GM21576 (cell line): Measurements from ENCODE around the gene CCL2.

ENCODE experiments used
- ATAC-seq: cut with Tn5 transposase; IDR thresholded peaks from one replicate; pipeline ENCODE4 v1.9.1; 2021; ENCODE audit warnings: mild to moderate bottlenecking, moderate library complexity; ENCODE audit not compliant: unreplicated experiment

Gene CCL2

DNA sequence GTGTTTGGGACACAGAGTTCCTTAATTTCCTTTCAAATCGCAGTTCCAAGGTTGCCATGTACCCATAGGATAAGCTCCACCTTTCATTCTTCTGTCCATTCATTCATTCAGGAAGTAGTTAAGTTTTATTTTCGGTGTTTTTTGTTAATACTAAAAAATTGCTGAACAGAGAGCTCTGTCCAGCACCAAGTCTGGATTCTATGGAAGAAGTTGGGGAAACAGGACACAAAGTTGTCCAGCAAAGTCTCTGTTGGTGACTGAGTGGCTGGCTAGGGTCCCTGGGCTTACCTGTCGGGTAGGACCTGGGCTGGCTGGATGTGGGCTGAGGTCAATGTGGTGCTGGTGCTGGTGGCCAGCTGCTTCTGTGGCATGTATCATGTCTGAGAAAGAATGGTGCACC is 17.6 kb upstream of the CCL2 start:
- no peak for ATAC-seq

DNA sequence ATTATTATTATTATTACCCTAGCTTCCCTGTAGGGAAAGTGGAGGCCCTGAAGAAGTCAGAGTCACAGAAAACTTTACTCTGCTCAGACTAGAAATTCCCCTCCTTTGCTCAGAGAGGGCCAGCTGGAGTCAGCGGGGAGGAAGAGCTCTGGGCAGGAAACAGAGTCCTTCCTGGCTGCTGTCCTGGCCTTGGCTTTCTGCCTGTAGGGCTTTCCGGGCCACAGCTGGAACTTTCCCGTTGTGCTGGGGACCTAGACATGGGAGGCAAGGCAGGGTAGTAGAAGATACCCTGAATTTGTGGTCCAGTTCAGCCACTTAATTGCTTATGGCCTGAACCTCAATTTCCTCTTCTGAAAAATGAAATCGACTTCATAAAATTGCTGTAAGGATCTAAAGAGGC is 14.0 kb upstream of the CCL2 start:
- no peak for ATAC-seq

DNA sequence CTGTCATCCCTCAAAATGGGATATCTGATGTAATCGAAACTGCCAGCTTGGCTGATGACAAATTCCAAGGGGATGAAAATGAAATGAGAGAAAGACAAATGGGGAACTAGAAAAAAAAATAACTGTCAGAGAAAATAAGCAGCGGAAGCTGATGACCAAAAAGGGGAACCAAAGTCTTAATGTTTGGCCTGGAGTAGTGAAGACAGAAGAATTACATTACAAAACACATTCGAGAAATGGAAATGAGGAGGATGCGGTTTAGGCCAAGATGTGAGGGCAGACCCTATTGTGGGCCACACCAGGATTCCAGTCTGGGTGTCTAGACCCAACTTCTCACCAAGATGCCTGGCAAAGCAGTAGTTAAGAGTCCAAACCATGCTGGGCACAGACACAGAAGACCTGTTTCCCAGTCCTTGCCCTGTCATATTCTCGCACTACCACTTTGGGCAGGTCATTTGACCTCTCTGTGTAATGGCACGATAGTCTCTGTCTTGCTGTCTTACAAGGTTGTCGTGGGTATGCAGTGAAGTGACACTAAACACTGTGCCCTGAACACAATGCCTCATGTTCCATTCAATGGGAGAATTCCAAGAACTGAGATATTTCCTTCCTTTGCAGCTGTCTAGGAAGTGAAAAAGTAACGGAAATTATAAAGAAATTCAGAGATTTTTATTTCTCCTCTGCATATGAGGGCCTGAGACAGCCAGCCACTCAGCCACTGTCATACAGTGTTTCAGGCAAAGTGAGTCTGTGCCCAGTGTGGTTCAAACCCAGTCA is 12.3 kb upstream of the CCL2 start:
- ATAC-seq: no peak

DNA sequence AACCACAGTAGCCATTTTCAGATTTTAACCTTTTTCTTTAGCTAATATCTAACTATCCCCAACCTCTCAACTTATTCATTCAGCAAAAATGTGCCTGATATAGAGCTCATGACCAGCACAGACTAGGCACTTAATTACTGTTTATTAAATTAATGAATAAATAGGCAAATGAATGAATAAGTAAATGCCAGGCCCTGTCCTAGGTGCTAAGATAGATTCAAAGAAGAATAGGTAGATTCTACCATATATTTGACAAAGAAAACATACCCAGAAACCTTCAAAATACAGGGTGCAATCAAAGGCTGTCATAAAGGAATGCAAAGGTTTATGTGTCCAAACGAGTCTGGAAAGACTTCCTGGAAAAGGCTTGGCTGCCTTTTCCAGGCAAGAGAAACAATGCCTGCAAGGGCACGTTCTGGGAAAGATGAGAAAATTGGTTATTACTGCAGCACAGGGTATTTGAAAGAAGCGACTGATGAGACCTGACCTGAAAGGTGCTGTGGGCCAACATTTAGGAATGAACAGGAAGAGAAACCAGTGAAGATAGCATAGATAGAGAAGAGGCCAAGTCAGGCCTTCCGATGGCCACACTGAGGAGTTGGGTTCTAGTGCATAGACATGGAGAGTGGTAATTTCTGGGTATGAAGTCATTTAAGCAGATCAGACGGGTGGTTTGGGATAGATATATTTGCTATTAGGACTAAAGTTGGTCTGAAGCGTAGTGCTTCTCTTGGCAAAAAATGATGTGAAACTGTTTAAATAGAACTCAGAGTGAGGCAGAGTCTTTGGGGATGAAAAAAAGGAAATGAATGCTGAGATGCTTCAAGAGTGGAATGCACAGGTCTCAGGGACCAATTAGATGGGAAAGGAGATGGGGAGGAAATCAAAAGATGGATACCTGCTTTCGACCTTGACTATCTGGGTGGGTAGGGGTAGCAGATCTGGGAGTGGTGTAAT is 11.4 kb upstream of the CCL2 start:
- ATAC-seq: no peak

DNA sequence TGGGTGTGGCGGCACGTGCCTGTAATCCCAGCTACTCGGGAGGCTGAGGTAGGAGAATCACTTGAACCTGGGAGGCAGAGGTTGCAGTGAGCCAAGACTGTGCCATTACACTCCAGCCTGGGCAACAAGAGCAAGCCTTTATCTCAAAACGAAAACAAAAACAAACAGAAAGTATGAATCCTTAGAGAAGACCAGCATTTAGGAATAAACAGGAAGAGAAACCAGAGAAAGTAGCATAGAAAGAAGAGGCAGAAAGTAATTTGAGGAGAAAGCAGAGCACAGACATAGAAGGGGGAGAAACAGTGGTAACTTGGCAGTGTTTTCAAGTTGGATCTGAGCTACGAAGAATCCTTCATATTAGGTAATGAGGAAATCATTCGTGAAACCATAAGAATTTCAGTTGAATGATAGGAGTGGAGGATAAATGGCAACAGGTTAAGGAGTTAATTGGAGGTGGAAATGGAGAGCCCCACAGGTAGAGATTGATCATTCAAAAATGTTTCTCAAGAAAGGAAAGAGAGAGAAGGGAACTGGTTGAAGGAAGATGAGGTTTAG is 9.7 kb upstream of the CCL2 start:
- ATAC-seq: no peak

DNA sequence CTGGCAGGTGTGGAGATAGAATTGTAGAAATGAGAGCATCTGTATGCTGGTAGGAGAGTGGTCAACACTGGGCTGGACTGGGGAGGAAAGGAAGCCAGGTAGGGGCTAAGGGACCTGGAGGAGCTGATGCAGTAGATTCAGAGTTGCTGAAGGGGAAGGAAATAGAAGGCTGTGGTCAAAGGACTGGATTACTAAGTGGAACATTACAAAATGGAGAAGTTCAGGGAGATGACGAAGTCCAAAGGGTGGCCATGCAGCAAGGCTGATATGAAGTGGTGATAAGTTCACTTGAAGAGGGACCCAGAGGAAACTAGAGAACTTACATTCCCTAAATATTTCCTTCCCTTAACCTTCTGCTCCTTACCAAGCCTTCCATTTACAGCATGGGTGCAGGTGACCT is 8.6 kb upstream of the CCL2 start:
- no peak for ATAC-seq

DNA sequence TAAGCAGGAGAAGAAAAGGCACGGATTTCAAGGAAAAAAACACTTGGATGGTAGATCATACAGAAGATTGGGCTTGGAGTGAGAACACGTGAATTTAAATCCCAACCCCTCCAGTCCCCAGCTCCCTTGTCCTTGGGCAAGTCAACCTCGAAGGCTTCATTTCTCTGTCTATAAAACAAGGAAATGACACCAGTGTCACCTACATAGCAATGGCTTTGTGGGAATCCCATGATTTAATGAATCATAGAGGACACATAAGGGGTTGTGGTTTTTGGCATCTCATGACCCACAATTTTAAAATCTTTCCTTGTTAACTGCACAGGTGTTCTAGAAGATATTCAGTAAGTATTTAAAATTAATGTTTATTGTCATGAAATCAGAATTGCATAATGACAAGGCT is 8.2 kb upstream of the CCL2 start:
- no peak for ATAC-seq

DNA sequence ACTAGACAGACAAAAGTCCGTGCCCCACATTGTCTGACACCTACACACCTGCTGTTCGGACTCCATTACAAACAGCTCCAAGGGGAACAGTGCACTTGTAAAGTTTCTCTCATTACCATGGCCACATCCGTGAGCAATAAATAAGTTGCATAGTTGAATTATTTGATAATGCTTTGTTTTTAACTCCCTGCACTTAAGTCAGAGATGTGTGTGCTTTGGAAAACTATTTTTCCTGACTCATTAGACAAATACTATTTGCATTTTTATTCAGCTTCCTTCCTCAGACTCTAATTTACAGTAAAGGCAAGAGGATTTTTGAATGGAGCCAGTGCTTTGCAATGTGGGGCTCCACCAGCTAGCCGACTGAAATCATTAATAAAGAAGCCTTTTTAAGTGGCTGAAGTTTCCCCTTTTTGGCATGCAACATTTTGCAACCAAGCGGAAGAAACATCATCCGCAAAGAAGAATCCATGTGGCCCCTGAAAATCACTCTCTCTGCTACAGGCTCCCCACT is 6.5 kb upstream of the CCL2 start:
- no peak for ATAC-seq

DNA sequence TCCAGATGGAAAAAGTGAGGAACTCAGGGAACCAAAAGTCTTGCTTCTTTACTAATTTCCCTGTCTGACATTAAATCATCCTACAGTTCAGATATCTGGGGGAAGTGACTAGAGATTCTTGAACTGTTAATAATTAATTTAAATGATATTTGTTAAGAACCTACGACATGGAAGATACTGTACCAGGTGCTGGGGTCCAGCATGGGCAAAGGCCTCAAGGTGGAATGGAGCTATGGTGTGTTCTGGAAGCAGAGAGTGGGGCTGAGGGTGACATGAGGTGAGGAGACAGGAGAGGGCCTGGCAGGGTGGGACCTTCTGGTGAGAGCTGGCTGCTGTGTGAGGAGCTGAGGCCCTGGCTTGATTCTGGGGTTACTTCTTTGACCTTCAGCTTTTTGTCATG is 6.0 kb upstream of the CCL2 start:
- no peak for ATAC-seq

DNA sequence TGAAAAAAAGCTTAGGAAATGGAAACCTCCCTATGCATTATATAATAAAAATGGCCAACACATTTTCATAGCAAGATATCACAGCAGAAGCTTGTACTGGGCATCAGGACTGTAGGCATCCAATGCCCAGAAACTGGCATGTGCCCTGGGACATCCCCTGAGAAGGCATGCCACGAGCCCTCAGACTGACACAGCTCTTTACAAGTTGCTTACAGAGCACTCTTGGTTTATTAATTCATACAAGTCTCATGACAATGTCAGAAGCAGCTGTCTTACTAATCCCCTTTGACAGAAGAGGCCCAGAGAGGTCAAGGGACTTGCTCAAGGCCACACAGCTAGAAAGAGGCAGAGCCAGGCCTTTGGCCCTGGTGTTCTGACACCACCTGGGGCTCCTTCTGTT is 5.6 kb upstream of the CCL2 start:
- ATAC-seq: no peak

DNA sequence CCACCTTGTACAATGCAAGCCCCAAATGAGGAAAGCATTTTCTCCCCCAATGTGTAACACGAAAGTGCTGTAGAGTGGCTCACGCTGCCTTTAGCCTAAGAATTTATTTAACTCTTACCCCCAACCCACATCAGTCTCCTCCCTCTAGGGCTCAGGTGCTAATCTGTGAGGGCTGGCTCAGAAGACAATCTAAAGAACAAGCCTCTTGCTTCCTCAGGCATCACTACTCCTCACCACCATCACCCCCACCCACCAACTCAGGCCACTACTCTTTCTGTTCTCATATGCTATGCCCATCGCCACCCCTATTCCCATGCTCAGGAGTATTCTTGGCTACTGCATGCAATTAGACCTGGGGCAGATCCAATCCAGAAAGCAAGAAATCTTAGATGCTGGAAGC is 3.9 kb upstream of the CCL2 start:
- no peak for ATAC-seq

DNA sequence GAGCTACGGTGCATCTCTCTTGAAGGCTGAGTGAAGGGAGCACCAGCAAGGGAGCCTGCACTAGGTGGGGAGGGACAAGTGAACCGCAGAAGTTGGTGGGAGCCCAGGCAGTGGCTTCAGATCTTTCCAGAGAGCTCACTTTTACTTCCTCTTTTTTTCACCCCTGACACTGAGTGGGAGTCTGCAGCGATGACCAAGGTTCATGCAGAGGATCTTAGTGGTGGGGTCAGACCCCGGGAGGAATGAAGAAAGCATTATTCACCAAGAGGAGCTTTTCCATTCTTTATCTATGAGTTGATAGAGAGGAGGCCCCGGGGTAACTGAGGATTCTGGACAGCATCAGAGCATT is 3.0 kb upstream of the CCL2 start:
- ATAC-seq: no peak

DNA sequence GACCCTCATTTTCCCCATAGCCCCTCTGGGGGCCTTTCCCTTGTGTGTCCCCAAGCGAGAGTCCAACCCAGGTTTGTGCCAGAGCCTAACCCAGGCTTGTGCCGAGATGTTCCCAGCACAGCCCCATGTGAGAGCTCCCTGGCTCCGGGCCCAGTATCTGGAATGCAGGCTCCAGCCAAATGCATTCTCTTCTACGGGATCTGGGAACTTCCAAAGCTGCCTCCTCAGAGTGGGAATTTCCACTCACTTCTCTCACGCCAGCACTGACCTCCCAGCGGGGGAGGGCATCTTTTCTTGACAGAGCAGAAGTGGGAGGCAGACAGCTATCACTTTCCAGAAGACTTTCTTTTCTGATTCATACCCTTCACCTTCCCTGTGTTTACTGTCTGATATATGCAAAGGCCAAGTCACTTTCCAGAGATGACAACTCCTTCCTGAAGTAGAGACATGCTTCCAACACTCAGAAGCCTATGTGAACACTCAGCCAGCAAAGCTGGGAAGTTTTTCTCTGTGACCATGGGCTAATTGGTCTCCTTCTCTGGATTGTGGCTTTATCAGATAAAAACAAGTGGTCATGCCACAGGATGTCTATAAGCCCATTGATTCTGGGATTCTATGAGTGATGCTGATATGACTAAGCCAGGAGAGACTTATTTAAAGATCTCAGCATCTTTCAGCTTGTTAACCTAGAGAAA is 2.5 kb upstream of the CCL2 start:
- ATAC-seq: no peak

DNA sequence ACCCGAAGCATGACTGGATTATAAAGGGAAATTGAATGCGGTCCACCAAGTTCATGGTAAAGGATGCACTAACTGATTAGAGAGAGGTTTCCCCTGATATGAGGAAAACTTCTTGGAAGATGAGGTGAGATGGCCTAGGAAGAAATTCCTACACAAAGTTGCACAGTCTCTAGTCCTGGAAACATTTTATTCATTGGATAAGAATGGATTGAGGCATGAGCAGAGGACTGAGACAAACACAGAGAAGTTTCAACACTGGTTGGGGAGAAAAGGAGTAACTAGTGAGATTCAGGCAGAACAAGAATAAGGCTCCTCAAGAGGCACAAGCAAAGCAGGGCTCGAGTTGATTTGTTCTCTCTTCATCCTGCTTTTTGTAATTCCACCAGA is 2.0 kb upstream of the CCL2 start:
- ATAC-seq: no peak

DNA sequence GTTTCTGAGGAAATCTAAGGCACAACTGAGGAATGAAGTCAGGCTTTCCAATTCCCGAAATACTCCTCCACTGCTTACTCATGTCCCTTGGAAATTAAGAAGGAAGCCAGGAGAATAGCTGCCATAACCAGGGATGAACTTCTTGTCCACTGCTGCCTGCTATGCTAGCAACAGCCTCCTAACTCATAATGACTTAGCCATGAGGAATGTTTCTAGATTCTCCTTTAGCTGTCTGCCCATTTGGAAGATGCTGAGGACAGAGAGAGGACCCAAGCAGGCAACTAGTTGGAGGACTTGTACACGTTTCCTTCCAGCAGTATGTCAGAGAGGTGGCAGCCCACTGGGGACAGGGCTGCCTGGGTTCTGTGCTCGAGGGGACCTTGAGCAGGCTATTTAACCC is 939 bp upstream of the CCL2 start:
- ATAC-seq: no peak

DNA sequence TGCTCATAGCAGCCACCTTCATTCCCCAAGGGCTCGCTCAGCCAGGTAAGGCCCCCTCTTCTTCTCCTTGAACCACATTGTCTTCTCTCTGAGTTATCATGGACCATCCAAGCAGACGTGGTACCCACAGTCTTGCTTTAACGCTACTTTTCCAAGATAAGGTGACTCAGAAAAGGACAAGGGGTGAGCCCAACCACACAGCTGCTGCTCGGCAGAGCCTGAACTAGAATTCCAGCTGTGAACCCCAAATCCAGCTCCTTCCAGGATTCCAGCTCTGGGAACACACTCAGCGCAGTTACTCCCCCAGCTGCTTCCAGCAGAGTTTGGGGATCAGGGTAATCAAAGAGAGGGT is 272 bp downstream of the CCL2 start:
- no peak for ATAC-seq

DNA sequence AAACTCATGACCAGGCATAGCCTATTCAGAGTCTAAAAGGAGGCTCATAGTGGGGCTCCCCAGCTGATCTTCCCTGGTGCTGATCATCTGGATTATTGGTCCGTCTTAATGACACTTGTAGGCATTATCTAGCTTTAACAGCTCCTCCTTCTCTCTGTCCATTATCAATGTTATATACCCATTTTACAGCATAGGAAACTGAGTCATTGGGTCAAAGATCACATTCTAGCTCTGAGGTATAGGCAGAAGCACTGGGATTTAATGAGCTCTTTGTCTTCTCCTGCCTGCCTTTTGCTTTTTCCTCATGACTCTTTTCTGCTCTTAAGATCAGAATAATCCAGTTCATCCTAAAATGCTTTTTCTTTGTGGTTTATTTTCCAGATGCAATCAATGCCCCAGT is 756 bp downstream of the CCL2 start:
- no peak for ATAC-seq

DNA sequence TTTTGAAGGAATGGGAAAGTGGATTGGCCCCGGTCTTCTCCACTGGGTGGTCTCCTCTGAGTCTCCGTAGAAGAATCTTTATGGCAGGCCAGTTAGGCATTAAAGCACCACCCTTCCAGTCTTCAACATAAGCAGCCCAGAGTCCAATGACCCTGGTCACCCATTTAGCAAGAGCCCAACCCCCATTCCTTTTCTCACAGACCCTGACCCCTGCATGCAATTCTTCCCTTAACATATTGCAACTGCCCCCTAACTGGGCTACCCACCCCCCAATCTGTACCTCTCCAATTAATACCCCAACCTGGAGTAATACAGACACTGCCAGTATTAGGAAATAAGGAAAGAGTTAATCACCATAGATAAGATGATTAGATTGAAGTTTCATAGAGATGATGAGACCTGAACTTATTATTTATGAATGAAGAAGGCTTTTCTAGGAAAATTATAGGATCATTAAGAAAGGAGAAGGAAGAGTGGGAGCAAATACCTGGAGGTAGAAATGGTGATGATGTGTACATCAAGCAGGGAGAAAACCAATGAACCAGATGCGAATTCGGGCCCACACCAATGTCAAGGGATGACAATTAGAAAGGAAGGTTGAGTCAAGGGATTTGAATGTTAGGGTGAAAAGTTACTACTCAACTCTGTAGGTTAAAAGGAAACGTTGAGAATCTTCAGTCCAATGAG is 2.4 kb downstream of the CCL2 start:
- no peak for ATAC-seq

DNA sequence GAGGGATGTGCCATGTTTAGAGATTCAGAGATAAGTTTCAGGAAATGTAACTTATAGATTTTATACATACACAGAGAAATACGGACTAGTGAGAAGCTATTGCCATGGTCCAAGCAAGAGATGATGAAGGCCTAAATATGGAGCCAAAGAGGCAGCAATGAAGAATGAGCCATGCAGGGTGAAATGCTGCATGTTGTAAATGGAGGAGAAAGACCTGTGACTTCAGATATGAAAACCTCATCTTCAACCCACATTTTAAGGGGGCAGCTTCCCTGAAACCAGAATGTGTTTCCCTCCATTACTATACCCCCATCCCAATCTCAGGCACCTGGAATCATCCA is 2.9 kb downstream of the CCL2 start:
- ATAC-seq: no peak

DNA sequence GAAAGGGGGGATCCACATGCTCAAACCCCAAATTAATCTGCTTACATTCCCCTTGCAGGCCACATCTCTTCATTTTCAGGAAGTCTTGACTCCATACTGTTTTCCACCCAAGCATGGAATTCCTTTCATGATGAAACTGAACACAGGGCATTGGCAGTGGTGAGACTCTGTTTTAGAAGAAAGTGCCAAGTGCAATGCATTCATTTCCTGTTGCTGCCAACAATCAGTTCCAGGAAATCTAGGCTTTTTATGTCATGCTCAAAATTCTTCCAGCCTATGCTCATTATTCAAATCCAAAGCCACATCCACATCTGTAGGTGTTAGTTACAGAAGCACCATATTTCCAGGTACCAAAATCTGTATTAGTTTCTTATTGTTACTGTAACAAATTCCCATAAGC is 4.1 kb downstream of the CCL2 start:
- no peak for ATAC-seq

DNA sequence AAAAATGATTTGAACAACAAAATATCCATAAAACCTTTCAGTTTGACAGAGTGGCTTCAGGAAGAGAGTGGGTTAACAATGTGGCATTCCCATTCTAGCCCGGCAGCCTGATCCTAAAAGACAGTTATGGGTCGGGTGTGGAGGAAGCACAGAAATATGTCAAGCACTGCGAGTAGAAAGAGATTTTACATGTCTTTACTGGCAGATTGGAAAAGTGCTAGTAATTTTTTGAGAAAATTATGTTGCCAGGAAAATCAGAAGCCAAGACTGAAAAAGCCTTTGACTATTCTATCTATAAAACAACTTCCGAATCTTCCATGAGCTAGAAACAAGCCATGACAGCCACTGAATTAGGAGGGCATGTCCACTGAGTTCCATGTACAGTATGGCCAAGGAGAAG is 5.8 kb downstream of the CCL2 start:
- no peak for ATAC-seq
